ENCODE data around the gene YJEFN3.

The YJEFN3 gene

DNA sequence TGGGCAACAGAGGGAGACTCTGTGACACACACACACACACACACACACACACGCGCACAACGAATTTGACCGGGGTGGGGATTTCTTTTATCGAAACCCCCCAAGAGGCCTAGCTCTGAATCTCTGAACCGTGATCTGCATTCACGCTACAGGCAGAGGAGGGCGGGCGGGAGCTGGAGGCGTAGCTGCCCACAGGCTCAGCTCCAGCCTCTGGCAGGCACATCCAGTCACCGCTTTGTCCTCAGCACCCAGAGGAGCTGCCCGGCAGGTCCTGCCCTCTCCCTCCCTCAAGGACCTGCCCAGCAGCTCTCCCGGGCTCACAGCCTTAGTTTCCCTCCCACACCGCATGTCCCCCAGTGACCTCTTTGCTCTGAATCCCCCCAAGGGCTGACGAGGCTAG, 29.3 kb downstream of the YJEFN3 start:
- Mint-ChIP-seq H3K4me3 (no peak overlapping the region), H3K9me3 (no peaks in the 10 kb centered on the region), H3K27me3 (no peaks in the 10 kb centered on the region), H3K27ac (peak overlapping the region; percentile 81), H3K4me1 (peaks cover 0 to 6% of the 10 kb centered on the region in 2 donors), H3K36me3 (peaks cover 3 to 15% of the 10 kb centered on the region in 2 donors)
- DNase-seq = no peak
- ATAC-seq (replicated peaks) = peak in 1 of 2 donors; percentile 44

DNA sequence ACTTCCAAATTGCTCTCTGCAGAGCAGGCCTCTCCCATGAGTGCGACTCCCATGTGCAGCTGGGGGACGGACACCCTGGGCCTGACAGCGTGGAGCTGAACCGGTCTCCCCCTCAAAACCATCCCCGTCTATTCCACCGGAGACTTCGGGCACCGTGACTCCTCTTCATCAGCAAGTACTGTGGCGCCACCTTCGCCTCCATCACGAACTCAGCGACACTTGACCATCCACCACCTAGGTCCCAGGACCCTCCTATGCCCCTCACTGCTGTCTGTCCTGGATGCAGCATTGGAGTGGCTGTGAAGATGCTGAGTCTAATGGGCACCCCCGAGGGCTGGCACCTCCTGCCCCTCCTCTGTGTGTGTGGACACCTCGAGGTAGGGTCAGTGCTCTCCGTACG, 29.9 kb downstream of the YJEFN3 start:
- Mint-ChIP-seq H3K27me3 (no peaks in the 10 kb centered on the region), H3K36me3 (peaks cover 5 to 15% of the 10 kb centered on the region in 2 donors), H3K27ac (peak overlapping the region; percentile 81), H3K4me3 (no peak overlapping the region), H3K4me1 (peaks cover 0 to 6% of the 10 kb centered on the region in 2 donors), H3K9me3 (no peaks in the 10 kb centered on the region)
- ATAC-seq (replicated peaks) (no peak), DNase-seq (no peak)

DNA sequence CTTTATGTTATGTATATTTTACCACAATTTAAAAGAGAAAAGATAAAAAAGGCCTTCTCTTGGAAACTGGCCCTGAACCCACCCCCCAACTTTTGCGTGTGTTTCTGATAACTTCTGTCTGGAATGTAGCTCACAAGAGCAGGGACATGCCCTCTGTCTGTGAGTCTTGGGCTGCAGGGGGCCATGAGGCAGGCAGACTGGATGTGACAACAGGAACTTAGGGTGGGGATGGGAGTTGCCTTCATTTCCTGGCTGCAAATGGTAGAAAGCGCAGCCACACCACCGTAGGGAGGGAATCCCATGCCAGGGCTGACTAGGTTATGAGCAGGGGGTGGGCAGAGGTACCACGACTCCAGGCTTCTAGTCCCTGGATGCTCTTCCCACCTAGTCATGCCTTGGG, 31.2 kb downstream of the YJEFN3 start:
- Mint-ChIP-seq H3K36me3 (peaks cover 5 to 23% of the 10 kb centered on the region in 2 donors), H3K27me3 (no peaks in the 10 kb centered on the region), H3K4me1 (peaks cover 0 to 6% of the 10 kb centered on the region in 2 donors), H3K9me3 (no peaks in the 10 kb centered on the region), H3K4me3 (no peak overlapping the region), H3K27ac (no peak overlapping the region)
- no peak for ATAC-seq (replicated peaks)
- no peak for DNase-seq

DNA sequence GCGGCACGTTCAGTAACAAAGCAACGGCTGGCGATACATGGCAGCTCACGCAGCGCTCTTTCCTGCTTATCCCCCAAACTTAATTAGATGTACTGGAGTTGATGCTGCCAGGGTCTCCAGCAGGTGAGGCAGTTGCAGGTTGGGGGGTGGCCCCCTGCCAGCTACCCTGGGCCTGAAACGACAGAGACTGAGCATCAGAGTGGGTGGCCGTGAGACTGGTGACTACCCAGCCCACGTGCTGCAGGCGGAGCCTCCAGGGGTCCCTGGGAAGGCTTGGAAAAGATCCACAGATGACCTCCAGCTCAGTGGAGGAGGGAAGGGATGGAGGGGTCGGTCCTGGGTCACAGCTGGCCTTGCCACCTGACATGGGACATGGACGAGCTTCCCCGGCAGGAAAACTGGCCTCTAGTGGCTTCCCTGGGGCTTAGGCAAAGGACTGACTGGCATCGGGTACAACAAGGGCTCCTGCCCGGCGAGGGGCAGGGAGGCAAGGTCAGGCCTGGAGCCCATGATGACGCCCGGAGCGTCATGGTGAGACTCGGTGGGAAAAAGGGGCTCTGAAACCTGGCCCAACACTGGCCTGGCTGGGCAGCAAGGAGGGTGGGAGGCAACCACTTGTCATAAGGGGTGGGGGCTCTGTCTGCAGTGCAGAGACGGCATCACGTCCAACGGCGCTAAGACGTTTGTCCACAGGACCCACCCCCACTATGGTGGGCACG, 33.4 kb downstream of the YJEFN3 start:
- H3K9me3 Mint-ChIP-seq = no peaks in the 10 kb centered on the region
- H3K4me1 Mint-ChIP-seq = peaks cover 0 to 6% of the 10 kb centered on the region in 2 donors
- ATAC-seq (replicated peaks) (no peak), DNase-seq (no peak)
- peaks cover 5 to 27% of the 10 kb centered on the region in 2 donors for H3K36me3 Mint-ChIP-seq
- H3K4me3 Mint-ChIP-seq = no peak overlapping the region
- H3K27me3 Mint-ChIP-seq = no peaks in the 10 kb centered on the region
- H3K27ac Mint-ChIP-seq = peak overlapping the region; percentile 82

DNA sequence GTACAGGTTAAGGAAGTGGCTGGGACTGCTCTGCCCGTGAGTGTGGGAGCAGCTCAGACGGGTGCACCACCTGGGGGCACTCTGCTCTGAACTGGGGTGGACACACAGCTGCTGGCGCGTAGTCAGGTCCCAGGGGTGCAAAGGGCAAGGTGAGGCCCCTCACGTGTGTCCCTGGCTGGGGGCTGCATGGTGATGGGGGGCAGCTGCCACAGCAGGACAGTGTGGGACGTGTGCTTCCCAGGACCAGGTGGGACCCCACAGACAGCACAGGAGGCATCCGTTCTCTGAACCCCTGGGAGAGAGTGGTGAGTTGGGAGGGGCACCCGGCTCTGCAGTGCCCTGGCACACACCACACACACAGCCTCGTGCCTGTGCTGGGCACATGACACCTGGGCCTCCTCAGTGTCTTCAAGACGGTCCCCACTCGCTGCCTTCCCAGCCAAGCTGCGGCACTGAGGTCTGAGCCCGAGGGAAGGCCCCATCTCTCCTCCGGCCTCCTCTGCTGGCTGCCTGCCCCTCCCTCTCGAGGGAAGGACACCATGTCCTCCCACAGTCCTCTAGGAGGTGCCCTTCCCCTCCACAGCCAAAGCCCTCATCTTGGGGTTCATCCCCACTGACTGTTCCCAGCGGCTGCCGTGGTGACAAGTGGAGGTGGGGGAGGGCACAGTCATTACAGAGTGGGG, 34.1 kb downstream of the YJEFN3 start:
- H3K27ac Mint-ChIP-seq = peak overlapping the region; percentile 31
- DNase-seq (no peak), ATAC-seq (replicated peaks) (no peak)
- H3K36me3 Mint-ChIP-seq = peaks cover 5 to 30% of the 10 kb centered on the region in 2 donors
- no peak overlapping the region for H3K4me3 Mint-ChIP-seq
- no peaks in the 10 kb centered on the region for H3K9me3 Mint-ChIP-seq
- H3K27me3 Mint-ChIP-seq = no peaks in the 10 kb centered on the region
- H3K4me1 Mint-ChIP-seq = peaks cover 0 to 6% of the 10 kb centered on the region in 2 donors

DNA sequence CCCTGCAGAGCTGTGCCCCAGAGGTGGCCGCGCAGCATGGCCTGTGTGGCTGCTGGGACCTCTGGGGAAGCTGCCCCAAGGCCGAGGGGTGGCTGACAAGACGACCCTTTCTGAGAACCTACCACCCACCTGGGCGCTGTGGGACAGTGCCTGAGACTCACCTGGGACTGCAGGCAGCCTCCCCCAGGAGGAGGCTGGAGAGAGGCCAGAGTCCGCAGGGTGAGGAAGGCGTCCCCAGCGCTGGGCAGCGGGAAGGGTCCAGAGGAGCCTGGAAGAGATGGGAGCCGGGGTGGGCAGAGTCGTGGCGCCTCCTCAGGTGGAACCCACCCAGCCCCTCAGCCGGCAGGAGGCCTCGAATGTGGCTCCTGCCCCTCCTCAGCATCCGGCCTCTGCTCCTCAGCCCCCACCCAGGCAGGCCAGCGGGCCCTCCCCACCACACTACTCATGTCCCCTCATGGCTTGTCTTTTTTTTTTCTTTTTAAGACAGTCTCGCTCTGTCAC, 34.7 kb downstream of the YJEFN3 start:
- peaks cover 0 to 6% of the 10 kb centered on the region in 2 donors for H3K4me1 Mint-ChIP-seq
- no peak for ATAC-seq (replicated peaks)
- H3K27me3 Mint-ChIP-seq = no peaks in the 10 kb centered on the region
- peaks cover 5 to 29% of the 10 kb centered on the region in 2 donors for H3K36me3 Mint-ChIP-seq
- no peak overlapping the region for H3K4me3 Mint-ChIP-seq
- no peak overlapping the region for H3K27ac Mint-ChIP-seq
- no peaks in the 10 kb centered on the region for H3K9me3 Mint-ChIP-seq
- no peak for DNase-seq

DNA sequence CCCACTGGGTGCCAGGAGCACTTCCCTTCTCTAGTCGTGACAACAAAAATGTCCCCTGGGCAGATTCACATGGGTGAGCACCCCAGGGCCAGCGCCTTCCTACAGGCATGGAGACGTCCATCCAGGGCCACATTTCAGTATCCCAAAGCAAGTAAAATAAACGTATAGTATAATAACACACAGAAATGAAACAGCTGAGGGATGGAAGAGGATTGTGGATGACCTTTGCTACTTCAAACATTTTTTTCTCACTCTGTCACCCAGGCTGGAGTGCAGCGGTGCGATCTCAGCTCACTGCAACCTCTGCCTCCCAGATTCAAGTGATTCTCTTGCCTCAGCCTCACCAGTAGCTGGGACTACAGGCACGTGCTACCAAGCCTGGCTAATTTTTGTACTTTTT, 37.6 kb downstream of the YJEFN3 start:
- peak in 1 of 2 donors; percentile 10 for ATAC-seq (replicated peaks)
- no peaks in the 10 kb centered on the region for H3K9me3 Mint-ChIP-seq
- peaks cover 9 to 40% of the 10 kb centered on the region in 2 donors for H3K36me3 Mint-ChIP-seq
- H3K4me3 Mint-ChIP-seq = no peak overlapping the region
- no peak for DNase-seq
- no peaks in the 10 kb centered on the region for H3K4me1 Mint-ChIP-seq
- H3K27me3 Mint-ChIP-seq = no peaks in the 10 kb centered on the region
- H3K27ac Mint-ChIP-seq = no peak overlapping the region

DNA sequence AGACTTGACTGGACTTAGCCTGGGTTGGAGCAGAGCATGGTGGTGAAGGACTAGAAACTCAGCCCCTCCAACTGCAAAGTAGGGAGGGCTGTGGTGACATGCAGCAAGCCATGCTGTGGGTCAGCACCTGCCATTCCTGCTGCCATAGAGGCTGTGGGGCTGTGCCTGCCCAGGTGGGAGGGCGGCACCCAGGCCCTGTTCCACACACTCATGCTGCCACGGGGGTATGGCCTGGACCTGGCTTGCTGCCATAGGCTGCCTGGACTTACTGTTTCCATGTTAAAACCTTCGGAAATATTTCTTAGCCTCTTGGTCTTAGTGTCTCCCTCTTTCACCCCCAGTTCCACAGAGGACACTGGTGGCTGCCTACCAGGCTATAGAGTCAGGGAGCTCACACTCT, 38.7 kb downstream of the YJEFN3 start:
- Mint-ChIP-seq H3K4me3 (no peak overlapping the region), H3K36me3 (peaks cover 7 to 35% of the 10 kb centered on the region in 2 donors), H3K9me3 (no peaks in the 10 kb centered on the region), H3K4me1 (no peaks in the 10 kb centered on the region), H3K27ac (no peak overlapping the region), H3K27me3 (no peaks in the 10 kb centered on the region)
- DNase-seq (no peak), ATAC-seq (replicated peaks) (no peak)

DNA sequence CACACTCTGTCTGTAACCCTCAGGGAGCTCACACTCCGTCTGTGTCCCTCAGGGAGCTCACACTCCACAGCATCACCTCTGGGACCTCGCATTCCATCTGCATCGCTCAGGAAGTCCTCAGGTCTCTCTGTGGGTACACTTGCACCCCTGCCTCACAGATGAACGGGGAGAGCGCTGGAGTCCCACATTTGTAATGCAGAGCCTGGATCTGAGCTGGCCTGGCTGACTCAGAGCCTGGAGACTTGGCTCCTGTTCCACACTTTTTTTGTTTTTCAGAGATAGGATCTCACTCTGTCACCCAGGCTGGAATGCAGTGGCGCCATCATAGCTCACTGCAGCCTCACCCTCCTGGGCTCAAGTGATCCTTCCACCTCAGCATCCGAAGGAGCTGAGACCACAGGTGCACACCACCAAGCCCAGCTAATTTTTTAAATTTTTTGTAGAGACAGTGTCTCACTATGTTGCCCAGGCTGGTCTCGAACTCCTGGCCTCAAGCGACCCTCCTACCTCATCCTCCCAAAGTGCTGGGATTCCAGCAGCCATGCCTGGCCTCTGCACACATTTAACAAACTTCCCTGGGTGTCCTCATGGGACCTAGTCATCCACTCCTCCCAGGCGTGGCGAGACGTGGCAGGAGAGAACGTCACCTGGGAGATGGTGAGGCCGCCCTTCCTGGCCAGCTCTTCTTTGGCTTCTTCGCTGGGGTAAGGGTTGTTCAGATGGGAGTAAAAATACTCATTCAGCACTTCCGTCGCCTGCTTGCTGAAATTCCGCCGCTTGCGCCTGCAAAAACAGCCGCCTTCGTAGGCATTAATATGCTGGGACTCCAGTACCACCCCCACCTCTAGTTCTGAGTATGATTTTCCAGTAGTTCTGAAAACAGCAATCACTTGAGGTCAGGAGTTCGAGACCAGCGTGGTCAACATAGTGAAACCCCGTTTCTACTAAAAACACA, 40.4 kb downstream of the YJEFN3 start:
- peak overlapping the region; percentile 3 for H3K27ac Mint-ChIP-seq
- H3K4me3 Mint-ChIP-seq = no peak overlapping the region
- no peaks in the 10 kb centered on the region for H3K27me3 Mint-ChIP-seq
- DNase-seq = no peak
- H3K9me3 Mint-ChIP-seq = no peaks in the 10 kb centered on the region
- no peaks in the 10 kb centered on the region for H3K4me1 Mint-ChIP-seq
- H3K36me3 Mint-ChIP-seq = peaks cover 4 to 34% of the 10 kb centered on the region in 2 donors
- ATAC-seq (replicated peaks) = no peak

DNA sequence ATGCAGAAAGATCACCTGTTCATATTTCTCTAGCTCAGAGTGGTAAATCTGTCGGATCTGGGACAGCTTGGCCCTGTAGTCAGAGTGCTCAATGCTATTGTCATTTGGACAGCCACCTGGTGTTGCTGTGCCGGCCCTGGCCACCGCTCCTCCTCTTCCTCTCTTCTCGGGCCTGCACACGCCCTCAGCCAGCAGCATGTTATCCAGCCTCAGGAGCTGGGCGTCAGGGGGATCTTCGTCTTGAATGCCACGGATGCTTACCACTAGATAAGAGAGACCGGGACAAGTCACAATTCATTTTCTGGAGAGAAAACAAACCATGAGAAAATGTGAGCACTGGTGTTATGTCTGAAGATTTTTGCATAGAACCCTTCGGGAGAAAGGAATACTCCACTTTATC, 41.9 kb downstream of the YJEFN3 start:
- Mint-ChIP-seq H3K4me3 (no peak overlapping the region), H3K4me1 (no peaks in the 10 kb centered on the region), H3K9me3 (no peaks in the 10 kb centered on the region), H3K27ac (no peak overlapping the region), H3K27me3 (no peaks in the 10 kb centered on the region), H3K36me3 (peaks cover 4 to 22% of the 10 kb centered on the region in 2 donors)
- ATAC-seq (replicated peaks) (no peak), DNase-seq (no peak)

DNA sequence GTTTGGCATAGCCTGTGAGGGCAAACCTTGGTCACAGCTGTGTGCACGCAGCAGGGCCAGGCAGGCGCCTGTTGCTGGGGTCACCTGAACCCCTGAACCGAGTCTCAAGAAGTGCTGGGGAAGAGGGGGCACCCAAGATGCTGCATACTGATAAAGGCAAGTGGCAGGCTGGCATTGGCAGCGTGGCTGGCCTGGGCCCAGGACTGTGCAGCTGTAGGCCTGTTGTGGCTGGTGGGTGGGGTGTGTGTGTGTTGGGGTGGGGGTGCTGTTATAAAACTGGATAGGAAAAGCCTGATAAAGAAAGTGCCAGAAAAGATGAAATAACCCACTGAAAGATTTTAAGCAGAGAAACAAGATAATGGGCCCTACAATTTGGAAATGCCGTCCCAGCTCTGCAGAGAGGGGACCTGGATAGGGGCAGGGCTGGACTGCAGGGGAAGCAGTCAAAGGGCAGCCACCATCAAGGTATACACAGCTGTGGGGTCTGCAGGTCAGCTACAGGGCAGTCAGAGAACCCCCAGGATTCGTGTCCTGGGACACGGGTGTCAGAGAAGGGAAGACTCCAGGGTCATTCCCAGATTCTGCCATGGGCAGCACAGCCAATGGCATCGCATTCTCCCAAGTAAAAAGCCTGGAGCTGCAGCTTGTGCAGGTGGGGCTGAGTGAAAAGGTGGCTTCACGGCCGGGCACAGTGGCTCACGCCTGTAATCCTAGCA, 42.5 kb downstream of the YJEFN3 start:
- Mint-ChIP-seq H3K4me1 (no peaks in the 10 kb centered on the region), H3K4me3 (no peak overlapping the region), H3K9me3 (no peaks in the 10 kb centered on the region), H3K27ac (no peak overlapping the region), H3K36me3 (peaks cover 4 to 22% of the 10 kb centered on the region in 2 donors), H3K27me3 (no peaks in the 10 kb centered on the region)
- DNase-seq (no peak), ATAC-seq (replicated peaks) (no peak)

DNA sequence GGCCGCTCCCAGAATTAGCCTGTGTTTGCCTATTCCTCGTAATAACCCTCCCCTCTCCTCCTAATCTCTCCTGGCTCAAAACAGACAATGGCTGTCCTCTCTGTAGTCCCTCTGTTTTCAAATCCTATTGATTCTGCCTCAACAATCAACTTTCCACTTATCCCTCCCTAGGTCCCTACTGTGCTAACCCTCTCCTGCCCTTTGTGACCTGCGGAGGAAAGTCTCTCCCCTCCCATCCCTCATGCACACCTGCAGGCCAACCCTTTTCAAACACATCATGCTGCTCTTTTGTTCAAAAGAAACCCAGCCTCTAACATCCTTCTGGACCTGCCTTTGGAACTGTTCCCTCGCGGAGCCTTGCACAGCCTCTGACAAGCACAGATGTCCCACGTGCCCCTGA, 46.7 kb downstream of the YJEFN3 start:
- H3K4me1 Mint-ChIP-seq = no peaks in the 10 kb centered on the region
- no peaks in the 10 kb centered on the region for H3K9me3 Mint-ChIP-seq
- H3K27me3 Mint-ChIP-seq = no peaks in the 10 kb centered on the region
- no peak overlapping the region for H3K4me3 Mint-ChIP-seq
- H3K36me3 Mint-ChIP-seq = peaks cover 0 to 4% of the 10 kb centered on the region in 2 donors
- DNase-seq (no peak), ATAC-seq (replicated peaks) (no peak)
- no peak overlapping the region for H3K27ac Mint-ChIP-seq

DNA sequence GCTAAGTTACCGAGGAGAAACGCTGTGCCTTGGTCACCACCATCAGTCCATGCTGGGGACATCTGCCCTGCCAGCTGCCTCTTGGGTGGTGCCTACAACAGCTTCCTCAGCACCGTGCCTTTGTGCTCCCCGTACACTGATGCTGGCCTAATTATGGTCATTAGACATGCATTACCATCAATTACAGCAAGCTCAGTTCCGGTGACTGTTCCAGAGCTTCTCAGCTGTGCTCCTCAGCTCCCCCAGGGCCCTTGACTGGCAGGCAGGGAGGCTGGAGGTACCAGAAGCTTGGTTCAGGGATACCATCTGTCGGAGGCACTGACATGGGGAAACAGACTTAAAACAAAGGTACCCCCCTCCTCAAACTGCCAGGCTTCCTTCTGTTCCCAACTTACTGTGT, 49.5 kb downstream of the YJEFN3 start:
- H3K4me3 Mint-ChIP-seq = no peak overlapping the region

More for the DNA sequence above, 49.5 kb downstream of the YJEFN3 start:
- H3K36me3 Mint-ChIP-seq = no peaks in the 10 kb centered on the region
- peaks cover 0 to 3% of the 10 kb centered on the region in 2 donors for H3K4me1 Mint-ChIP-seq
- H3K27ac Mint-ChIP-seq = no peak overlapping the region
- no peak for ATAC-seq (replicated peaks)
- no peaks in the 10 kb centered on the region for H3K27me3 Mint-ChIP-seq
- no peak for DNase-seq
- no peaks in the 10 kb centered on the region for H3K9me3 Mint-ChIP-seq
